Naive B cell (primary cell): ENCODE measurements around the gene SYNDIG1. TPM values are rescaled to one million over a fixed set of nuclear protein-coding genes. Genes with fewer than 3 reads are reported as not detected.
A peak's percentile ranks its signal among the peaks of the same experiment; 100 is the strongest.

Source experiments
- ATAC-seq, 2 donors: fragments of 150-1000 bp; cut with Tn5 transposase; 2 replicates each; pipeline ENCODE4 v1.10.0; 2021; ENCODE audit warnings: low read depth in 2 of 2, mild to moderate bottlenecking in 2 of 2, moderate library complexity in 2 of 2
- DNase-seq: peaks from one replicate; pipeline ENCODE4 v3.0.0; 2022
- H3K27ac Mint-ChIP-seq, 6 donors: one replicate each; pipeline ENCODE4 v1.8.0; 2020 to 2022; ENCODE audit warnings: mild to moderate bottlenecking in 6 of 6, mixed read lengths in 6 of 6, moderate library complexity in 5 of 6, inconsistent platforms in 2 of 6
- H3K27me3 Mint-ChIP-seq, 3 donors: one replicate each; pipeline ENCODE4 v1.8.0; 2021 to 2022; ENCODE audit warnings: mixed read lengths in 3 of 3, mild to moderate bottlenecking in 1 of 3
- H3K36me3 Mint-ChIP-seq, 2 donors: one replicate each; pipeline ENCODE4 v1.8.0; 2020 to 2022; ENCODE audit warnings: mixed read lengths in 2 of 2, inconsistent platforms in 1 of 2, mild to moderate bottlenecking in 1 of 2
- H3K4me1 Mint-ChIP-seq, 3 donors: one replicate each; pipeline ENCODE4 v1.8.0; 2020 to 2022; ENCODE audit warnings: mixed read lengths in 3 of 3, inconsistent platforms in 1 of 3, mild to moderate bottlenecking in 1 of 3, moderate library complexity in 1 of 3
- H3K4me3 Mint-ChIP-seq, 8 donors: one replicate each; pipeline ENCODE4 v1.8.0; 2020 to 2022; ENCODE audit warnings: mild to moderate bottlenecking in 8 of 8, mixed read lengths in 8 of 8, moderate library complexity in 8 of 8, inconsistent platforms in 2 of 8
- H3K9me3 Mint-ChIP-seq, 7 donors: one replicate each; pipeline ENCODE4 v1.8.0; 2020 to 2022; ENCODE audit warnings: mixed read lengths in 7 of 7, mild to moderate bottlenecking in 5 of 7, inconsistent platforms in 2 of 7, moderate library complexity in 1 of 7
- polyA plus RNA-seq, 6 donors: library from polyadenylated mRNA; unstranded; fragments of 300-500 nt; fragmentation: Illumina TruSeq; gene quantifications; one replicate each; pipeline ENCODE4 v1.2.3, GENCODE V29; 2021; ENCODE audit warnings: low read depth in 6 of 6

SYNDIG1 gene
- polyA plus RNA-seq, 6 donors from 2014 or later, result not detected

DNA sequence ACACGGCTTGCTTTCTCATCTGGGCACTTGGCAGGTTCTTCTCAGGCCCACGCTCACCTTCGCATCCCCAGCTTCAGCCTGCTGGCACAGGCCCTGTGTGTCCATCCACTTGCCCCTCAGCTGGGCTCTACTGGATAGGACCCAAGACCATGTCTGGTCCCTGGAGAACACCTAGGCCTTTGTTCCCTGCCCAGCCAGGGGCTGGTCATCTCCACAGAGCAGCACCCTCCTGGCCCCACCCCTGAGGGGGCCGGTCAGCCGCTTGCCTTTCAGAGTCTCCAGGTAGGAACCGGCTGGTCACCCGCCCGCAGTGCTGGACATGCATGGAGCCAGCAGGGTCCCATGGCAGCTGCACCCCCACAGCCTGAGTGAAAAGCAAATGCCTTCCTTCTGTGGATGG lies 191.2 kb downstream of the SYNDIG1 start:
- peaks cover 0 to 6% (median 4%) of the 10 kb centered on the region in 3 donors for H3K27me3 Mint-ChIP-seq
- H3K27ac Mint-ChIP-seq, result peak overlapping the region in 1 of 6 donors; percentile 21
- no peaks in the 10 kb centered on the region for H3K36me3 Mint-ChIP-seq
- no peak for DNase-seq
- no peak overlapping the region for H3K4me3 Mint-ChIP-seq
- H3K9me3 Mint-ChIP-seq, result no peaks in the 10 kb centered on the region
- ATAC-seq, result no peak
- no peaks in the 10 kb centered on the region for H3K4me1 Mint-ChIP-seq

DNA sequence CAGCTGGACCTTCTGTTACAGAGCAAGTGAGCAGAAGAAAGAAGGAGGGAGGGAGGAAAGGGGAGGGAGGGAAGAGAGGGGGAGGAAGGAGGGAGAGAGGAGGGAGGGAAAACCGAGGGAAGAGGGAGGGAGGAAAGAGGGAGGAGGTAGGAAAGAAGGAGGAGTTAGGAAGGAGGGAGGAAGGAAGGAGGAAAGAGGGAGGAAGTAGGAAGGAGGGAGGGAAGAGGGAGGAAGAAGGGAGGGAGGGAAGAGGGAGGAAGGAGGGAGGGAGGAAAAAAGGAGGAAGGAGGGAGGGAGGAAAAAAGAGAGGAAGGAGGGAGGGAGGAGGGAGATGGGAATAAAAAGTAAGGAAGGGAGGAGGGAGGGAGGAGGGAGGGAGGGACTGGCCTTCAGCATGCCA lies 191.8 kb downstream of the SYNDIG1 start:
- peaks cover 0 to 6% (median 4%) of the 10 kb centered on the region in 3 donors for H3K27me3 Mint-ChIP-seq
- no peaks in the 10 kb centered on the region for H3K4me1 Mint-ChIP-seq
- H3K9me3 Mint-ChIP-seq, result no peaks in the 10 kb centered on the region
- no peak overlapping the region for H3K27ac Mint-ChIP-seq
- no peaks in the 10 kb centered on the region for H3K36me3 Mint-ChIP-seq
- no peak for ATAC-seq
- DNase-seq, result no peak
- no peak overlapping the region for H3K4me3 Mint-ChIP-seq

DNA sequence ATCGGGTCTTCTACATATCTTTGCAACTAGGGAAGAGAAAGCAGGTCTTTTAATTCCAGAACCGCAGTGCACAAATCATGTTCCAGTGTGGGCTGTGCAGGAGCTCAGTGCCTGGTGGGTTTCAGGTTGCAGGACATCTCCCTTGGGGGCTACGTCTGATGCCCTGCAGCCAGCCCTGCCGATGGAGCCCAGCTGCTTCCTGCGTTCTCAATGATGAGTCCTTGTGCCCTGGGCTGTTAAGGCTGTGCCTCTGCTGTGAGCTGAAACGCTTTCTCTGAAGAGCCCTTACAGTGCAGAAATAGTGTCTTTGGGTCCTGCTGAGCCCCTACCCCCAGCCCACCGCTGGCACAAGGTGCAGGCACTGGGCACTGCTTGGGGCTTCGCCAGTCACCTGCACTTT lies 192.9 kb downstream of the SYNDIG1 start:
- H3K27ac Mint-ChIP-seq, result no peak overlapping the region
- DNase-seq, result no peak
- H3K9me3 Mint-ChIP-seq, result peaks cover 0 to 4% (median 0%) of the 10 kb centered on the region in 7 donors
- H3K36me3 Mint-ChIP-seq, result no peaks in the 10 kb centered on the region
- ATAC-seq, result no peak
- H3K27me3 Mint-ChIP-seq, result peaks cover 0 to 6% (median 4%) of the 10 kb centered on the region in 3 donors
- H3K4me3 Mint-ChIP-seq, result no peak overlapping the region
- H3K4me1 Mint-ChIP-seq, result no peaks in the 10 kb centered on the region

DNA sequence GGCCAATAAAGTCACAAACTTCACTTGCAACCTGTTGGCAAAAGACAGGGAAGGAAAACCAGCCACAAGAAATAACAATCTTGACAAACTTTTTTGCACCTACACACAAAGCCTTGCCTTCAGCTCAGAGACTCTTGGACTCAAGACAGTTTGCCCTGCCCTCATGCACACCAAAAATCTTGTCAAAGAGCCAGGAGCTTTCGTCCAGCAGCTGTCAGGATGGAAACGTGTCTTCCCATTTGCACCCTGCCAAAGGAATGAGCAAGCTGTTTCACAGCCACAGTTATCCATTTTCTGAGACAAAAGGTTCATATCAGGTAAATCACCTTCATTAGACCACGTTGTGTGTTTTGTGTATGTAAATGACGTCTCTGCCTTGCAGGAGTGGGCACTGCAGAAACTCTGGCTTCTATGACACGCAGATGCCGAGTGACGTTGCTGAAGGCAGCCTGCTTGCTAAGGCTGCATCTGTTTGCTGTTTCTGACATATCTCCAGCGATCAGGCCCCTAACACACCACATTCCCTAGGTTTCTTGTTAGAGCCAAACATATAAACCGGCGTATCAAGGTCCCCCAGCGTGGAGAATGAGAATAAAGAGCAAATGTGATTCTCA lies 193.4 kb downstream of the SYNDIG1 start:
- Mint-ChIP-seq H3K27ac (no peak overlapping the region), H3K4me3 (no peak overlapping the region), H3K36me3 (no peaks in the 10 kb centered on the region), H3K4me1 (no peaks in the 10 kb centered on the region), H3K9me3 (peaks cover 0 to 4% (median 0%) of the 10 kb centered on the region in 7 donors), H3K27me3 (peaks cover 0 to 6% (median 4%) of the 10 kb centered on the region in 3 donors)
- DNase-seq, result no peak
- ATAC-seq, result no peak

DNA sequence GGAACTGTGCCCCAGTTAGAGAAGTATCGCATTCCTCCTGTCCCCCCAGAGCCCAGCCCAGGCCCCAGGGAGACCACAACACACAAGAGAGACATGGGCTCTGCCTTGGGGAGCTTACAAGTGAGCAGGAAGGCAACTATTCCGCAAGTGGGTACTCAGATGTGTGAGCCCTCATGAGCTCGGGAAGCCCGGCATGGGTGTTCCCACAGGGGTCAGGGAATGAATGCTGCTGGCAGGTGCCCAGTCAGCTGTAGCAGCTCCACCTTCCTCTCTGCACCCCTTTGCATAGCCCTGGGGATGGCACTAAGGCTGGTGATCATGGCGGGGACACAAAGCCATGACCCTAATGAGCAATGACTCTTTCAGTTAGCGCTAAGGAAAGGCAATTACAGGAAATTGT lies 194.1 kb downstream of the SYNDIG1 start:
- Mint-ChIP-seq H3K27me3 (peaks cover 0 to 6% (median 4%) of the 10 kb centered on the region in 3 donors), H3K9me3 (peaks cover 0 to 4% (median 0%) of the 10 kb centered on the region in 7 donors), H3K27ac (no peak overlapping the region), H3K4me1 (no peaks in the 10 kb centered on the region), H3K36me3 (no peaks in the 10 kb centered on the region), H3K4me3 (no peak overlapping the region)
- ATAC-seq (no peak), DNase-seq (no peak)

DNA sequence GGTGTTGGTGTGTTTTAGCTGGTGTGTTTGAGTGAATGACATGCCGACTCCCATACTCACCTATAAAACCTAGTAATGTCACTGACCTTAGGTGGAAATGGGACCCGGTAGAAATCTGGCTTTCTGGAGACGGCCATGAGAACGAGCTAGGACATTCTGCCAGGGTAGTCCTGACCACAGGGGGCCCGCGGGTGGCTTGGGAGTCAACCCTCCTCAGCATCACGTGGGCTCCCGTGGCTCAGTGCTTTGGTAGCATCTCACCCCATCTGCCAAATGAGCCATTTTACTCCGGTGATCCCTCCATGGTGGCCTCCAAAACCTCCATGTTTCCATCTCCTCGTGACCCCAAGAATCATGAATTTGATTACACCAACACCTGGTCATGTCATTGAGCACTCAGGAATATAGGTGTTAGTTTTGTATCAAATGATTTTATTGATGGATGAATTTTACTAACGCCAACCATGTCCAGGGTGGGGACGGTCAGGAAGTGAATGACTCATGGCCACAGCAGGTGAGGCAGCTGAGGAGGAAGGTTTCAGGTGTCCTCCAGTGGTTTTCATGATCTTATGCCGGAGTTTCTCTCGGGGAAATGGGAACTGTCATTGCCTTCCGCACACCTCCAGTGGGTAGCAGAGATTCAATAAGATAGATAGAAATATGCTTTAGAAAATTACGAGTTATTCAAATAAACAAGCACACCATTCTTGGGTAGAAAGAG lies 195.0 kb downstream of the SYNDIG1 start:
- peaks cover 0 to 3% (median 0%) of the 10 kb centered on the region in 3 donors for H3K27me3 Mint-ChIP-seq
- ATAC-seq, result no peak
- no peaks in the 10 kb centered on the region for H3K4me1 Mint-ChIP-seq
- H3K27ac Mint-ChIP-seq, result no peak overlapping the region
- H3K9me3 Mint-ChIP-seq, result peaks cover 0 to 4% (median 0%) of the 10 kb centered on the region in 7 donors
- no peak for DNase-seq
- H3K4me3 Mint-ChIP-seq, result no peak overlapping the region
- H3K36me3 Mint-ChIP-seq, result no peaks in the 10 kb centered on the region

DNA sequence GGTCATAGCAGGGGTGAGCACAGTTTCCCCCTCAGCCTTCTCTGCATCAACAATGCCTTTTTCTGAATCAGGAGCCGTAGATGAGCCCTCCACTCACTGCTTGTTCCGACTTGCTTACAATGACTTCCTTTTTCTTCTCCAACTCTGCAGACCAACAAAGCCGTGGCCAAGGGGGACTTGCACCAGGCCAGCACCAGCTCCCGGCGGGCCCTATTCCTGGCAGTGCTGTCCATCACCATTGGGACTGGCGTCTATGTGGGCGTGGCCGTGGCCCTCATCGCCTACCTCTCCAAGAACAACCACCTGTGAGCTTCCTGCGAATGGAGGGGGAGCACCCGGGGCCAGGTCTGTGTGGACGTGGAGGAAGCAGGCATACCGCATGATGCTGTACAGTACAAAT lies 195.8 kb downstream of the SYNDIG1 start:
- H3K4me3 Mint-ChIP-seq, result no peak overlapping the region
- H3K4me1 Mint-ChIP-seq, result no peaks in the 10 kb centered on the region
- DNase-seq, result no peak
- peaks cover 0 to 9% (median 0%) of the 10 kb centered on the region in 3 donors for H3K27me3 Mint-ChIP-seq
- H3K9me3 Mint-ChIP-seq, result peaks cover 0 to 4% (median 0%) of the 10 kb centered on the region in 7 donors
- H3K27ac Mint-ChIP-seq, result no peak overlapping the region
- ATAC-seq, result no peak
- no peaks in the 10 kb centered on the region for H3K36me3 Mint-ChIP-seq

DNA sequence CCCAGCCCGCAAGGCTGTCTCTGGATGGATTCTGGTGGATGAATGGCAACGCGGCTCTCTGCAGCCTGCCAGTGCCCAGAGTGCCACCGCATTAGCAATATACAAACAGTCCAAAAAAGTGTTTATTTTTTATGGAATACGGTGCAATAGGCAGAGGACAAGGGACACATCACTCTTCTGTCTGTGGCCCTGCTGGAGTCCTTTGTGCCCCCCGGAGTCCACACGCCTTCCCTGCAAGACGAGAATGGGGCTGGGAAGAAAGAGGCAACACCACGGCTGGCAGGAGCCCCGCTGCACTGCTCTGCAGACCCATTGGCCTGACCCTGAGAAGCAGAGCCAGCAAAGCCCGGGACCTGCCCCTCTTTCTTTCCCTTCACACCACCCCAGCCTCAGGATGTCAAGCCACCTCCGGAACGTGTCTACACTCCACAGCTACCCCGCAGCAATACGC lies 196.3 kb downstream of the SYNDIG1 start:
- Mint-ChIP-seq H3K4me3 (no peak overlapping the region), H3K27ac (peak overlapping the region in 1 of 6 donors; percentile 29), H3K9me3 (peaks cover 0 to 4% (median 0%) of the 10 kb centered on the region in 7 donors), H3K36me3 (no peaks in the 10 kb centered on the region), H3K4me1 (no peaks in the 10 kb centered on the region), H3K27me3 (peaks cover 0 to 9% (median 0%) of the 10 kb centered on the region in 3 donors)
- no peak for ATAC-seq
- no peak for DNase-seq

DNA sequence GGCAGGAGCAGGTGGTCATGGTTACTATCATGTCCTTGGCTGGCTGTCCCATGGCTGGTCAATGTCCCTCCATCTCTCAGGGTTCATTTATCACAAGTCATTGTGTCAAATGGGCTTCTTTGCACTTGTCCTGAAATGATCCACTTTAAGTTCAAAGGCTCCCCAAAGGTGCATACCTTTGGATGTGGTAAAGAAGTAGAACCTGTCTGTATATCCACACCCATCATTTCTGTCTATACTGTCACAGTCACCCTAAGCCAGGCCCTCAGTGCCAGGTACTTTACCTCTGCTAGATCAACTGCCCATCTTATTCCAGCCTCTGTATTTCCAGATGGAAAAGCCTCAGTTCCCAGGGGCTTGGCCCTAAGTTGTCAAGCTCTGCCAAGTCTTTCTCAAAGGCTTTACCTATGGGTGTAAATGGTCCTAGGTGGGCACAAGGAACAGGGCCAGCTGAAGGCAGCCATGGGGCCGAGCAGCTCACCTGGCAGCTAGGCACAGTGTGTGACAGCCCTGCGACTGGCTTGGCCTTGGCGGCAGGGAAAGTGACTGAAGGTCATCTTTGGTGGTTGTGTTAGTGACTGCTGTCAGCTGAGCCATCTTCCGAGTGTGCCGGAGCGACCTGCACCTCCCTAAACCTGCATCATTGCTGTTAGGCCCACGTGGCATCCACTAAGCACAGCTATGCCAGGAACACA lies 198.4 kb downstream of the SYNDIG1 start:
- Mint-ChIP-seq H3K27me3 (peaks cover 0 to 9% (median 0%) of the 10 kb centered on the region in 3 donors), H3K9me3 (peaks cover 0 to 4% (median 0%) of the 10 kb centered on the region in 7 donors)

DNA sequence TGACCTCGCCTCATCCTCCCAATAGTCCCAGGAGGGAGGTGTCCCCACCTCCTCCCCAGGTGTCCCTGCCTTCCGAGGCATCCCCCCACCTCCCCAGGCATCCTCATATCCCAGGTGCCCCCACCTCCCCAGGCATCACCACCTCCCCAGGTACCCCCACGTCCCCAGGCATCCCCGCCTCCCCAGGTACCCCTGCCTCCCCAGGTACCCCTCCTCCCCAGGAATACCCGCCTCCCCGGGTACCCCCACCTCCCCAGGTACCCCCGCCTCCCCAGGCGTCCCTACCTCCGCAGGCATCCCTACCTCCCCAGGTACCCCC lies 198.9 kb downstream of the SYNDIG1 start:
- Mint-ChIP-seq H3K36me3 (no peaks in the 10 kb centered on the region), H3K4me1 (no peaks in the 10 kb centered on the region), H3K9me3 (peaks cover 0 to 4% (median 0%) of the 10 kb centered on the region in 7 donors), H3K27ac (no peak overlapping the region), H3K27me3 (peaks cover 0 to 9% (median 0%) of the 10 kb centered on the region in 3 donors), H3K4me3 (no peak overlapping the region)
- ATAC-seq, result no peak
- no peak for DNase-seq

More for the DNA sequence above, 198.4 kb downstream of the SYNDIG1 start:
- no peak overlapping the region for H3K4me3 Mint-ChIP-seq
- H3K27ac Mint-ChIP-seq, result no peak overlapping the region
- DNase-seq, result no peak
- ATAC-seq, result no peak
- H3K36me3 Mint-ChIP-seq, result no peaks in the 10 kb centered on the region
- H3K4me1 Mint-ChIP-seq, result no peaks in the 10 kb centered on the region

DNA sequence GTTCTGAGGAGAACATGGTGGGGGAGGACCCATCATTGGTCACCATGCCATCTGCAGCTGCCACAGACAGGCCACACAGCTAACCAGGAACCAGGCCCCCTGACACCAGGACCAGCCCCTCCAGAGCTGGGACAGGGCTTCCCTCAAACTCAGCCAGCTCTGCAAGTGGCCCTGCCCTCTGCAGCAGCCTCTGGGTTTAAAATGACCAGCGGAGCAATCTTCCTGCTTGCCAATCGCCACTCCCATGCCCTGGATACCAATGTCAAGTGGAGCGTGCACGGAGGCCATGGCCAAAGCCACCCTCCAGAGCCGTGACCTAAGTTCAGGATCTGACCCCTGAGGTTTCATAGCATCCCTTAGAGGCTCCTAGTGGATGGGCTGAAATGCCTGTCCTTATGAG lies 199.4 kb downstream of the SYNDIG1 start:
- H3K4me3 Mint-ChIP-seq, result no peak overlapping the region
- no peak for ATAC-seq
- no peak overlapping the region for H3K27ac Mint-ChIP-seq
- H3K36me3 Mint-ChIP-seq, result no peaks in the 10 kb centered on the region
- no peaks in the 10 kb centered on the region for H3K4me1 Mint-ChIP-seq
- H3K9me3 Mint-ChIP-seq, result peaks cover 0 to 4% (median 0%) of the 10 kb centered on the region in 7 donors
- no peak for DNase-seq
- peaks cover 0 to 9% (median 0%) of the 10 kb centered on the region in 3 donors for H3K27me3 Mint-ChIP-seq

DNA sequence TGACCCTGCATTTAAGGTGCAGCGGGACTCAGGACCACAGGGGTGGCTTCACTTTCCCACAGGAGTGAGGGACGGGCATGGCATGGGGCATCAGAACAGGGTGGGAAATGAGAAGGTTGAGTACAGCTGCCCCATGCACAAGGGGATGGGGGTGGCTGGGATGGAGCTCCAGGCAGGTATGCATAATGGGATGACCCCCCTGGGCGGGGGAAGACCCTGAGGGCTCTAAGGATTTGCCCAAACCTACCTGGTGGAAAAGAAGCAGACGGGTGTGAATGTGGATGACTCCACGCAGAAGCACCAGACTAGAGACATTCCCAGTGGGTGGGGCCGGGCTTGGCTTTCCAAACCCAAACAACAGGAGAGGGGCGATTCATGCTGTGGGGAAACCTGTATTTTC lies 200.3 kb downstream of the SYNDIG1 start:
- no peaks in the 10 kb centered on the region for H3K4me1 Mint-ChIP-seq
- no peak for DNase-seq
- no peaks in the 10 kb centered on the region for H3K36me3 Mint-ChIP-seq
- ATAC-seq, result no peak
- H3K27me3 Mint-ChIP-seq, result peaks cover 0 to 9% (median 0%) of the 10 kb centered on the region in 3 donors
- peaks cover 0 to 4% (median 0%) of the 10 kb centered on the region in 7 donors for H3K9me3 Mint-ChIP-seq
- H3K4me3 Mint-ChIP-seq, result no peak overlapping the region
- H3K27ac Mint-ChIP-seq, result no peak overlapping the region

DNA sequence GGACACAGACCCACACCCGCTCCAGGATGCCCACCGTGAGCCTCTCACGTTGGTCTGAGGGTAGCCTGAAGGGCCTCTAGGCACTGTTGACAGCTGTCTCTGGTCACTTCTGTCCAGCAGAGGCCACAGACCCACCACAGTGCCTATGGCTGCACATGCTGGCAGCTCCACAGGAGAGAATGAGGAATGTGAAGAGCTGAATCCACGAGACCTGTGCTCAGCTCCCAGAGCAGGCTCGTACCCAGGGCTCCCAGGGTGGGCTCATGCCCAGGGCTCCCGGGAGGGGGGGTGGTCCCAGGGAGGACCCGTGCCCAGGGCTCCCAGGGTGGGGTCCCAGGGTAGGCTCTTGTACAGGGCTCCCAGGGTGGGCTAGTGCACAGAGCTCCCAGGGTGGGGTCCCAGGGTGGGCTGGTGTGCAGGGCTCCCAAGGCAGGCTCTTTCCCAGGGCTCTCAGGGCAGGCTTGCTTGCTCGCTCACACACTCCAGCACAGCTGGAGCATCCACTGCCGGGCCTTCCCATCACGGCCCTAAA lies 201.0 kb downstream of the SYNDIG1 start:
- no peaks in the 10 kb centered on the region for H3K36me3 Mint-ChIP-seq
- peaks cover 0 to 9% (median 0%) of the 10 kb centered on the region in 3 donors for H3K27me3 Mint-ChIP-seq
- H3K4me1 Mint-ChIP-seq, result no peaks in the 10 kb centered on the region
- DNase-seq (no peak), ATAC-seq (no peak)
- peaks cover 0 to 4% (median 0%) of the 10 kb centered on the region in 7 donors for H3K9me3 Mint-ChIP-seq
- H3K4me3 Mint-ChIP-seq, result no peak overlapping the region
- no peak overlapping the region for H3K27ac Mint-ChIP-seq
